Natural killer cell (primary cell): ENCODE results near the gene HYAL1. TPM values are rescaled to one million over a fixed set of nuclear protein-coding genes. Genes with fewer than 3 reads are reported as not detected.

Source experiments
- ATAC-seq, 3 donors: fragments of 150-1000 bp in 2 of 3; fragments of 200-7000 bp in 1 of 3; cut with Tn5 transposase; 1 replicate in 1 of 3; 2 replicates in 2 of 3; pipeline ENCODE4 v1.10.0; 2021; ENCODE audit warnings: mild to moderate bottlenecking in 2 of 3, moderate library complexity in 2 of 3
- DNase-seq, 2 donors: peaks; one replicate each; pipeline versions ENCODE4 v3.0.0 to v3.0.0-alpha.2; 2013 to 2021; ENCODE audit warnings: mixed read lengths in 1 of 2
- H3K27ac ChIP-seq: one replicate; pipeline ENCODE4 v1.5.1; 2013; ENCODE audit warnings: mild to moderate bottlenecking, low read length
- H3K27me3 ChIP-seq: one replicate; pipeline ENCODE4 v1.6.1; 2013; ENCODE audit warnings: low read length; ENCODE audit not compliant: control insufficient read depth, insufficient read depth
- H3K36me3 ChIP-seq: one replicate; pipeline ENCODE4 v1.6.1; 2013; ENCODE audit warnings: low read length; ENCODE audit not compliant: control insufficient read depth, insufficient read depth
- H3K4me1 ChIP-seq: one replicate; pipeline ENCODE4 v1.6.1; 2013; ENCODE audit warnings: low read length; ENCODE audit not compliant: control insufficient read depth, insufficient read depth
- H3K4me3 ChIP-seq: one replicate; pipeline ENCODE4 v1.5.1; 2013; ENCODE audit warnings: low read length
- H3K9me3 ChIP-seq: one replicate; pipeline ENCODE4 v1.6.1; 2013; ENCODE audit warnings: low read length; ENCODE audit not compliant: control insufficient read depth, insufficient read depth
- H3K27ac Mint-ChIP-seq, 2 donors: one replicate each; pipeline ENCODE4 v1.8.0; 2022; ENCODE audit warnings: mild to moderate bottlenecking in 2 of 2, mixed read lengths in 2 of 2, moderate library complexity in 1 of 2
- H3K27me3 Mint-ChIP-seq, 2 donors: one replicate each; pipeline ENCODE4 v1.8.0; 2022; ENCODE audit warnings: low read depth in 2 of 2, mixed read lengths in 2 of 2
- H3K36me3 Mint-ChIP-seq: one replicate; pipeline ENCODE4 v1.8.0; 2022; ENCODE audit warnings: mixed read lengths
- H3K4me1 Mint-ChIP-seq, 2 donors: one replicate each; pipeline ENCODE4 v1.8.0; 2022; ENCODE audit warnings: mixed read lengths in 2 of 2
- H3K4me3 Mint-ChIP-seq: one replicate; pipeline ENCODE4 v1.8.0; 2022; ENCODE audit warnings: mild to moderate bottlenecking, moderate library complexity, mixed read lengths
- H3K9me3 Mint-ChIP-seq, 2 donors: one replicate each; pipeline ENCODE4 v1.8.0; 2022; ENCODE audit warnings: mixed read lengths in 2 of 2
- CTCF ChIP-seq: fragments of 200-600 bp; IDR thresholded peaks from one replicate; pipeline ENCODE4 v1.8.0; 2022; ENCODE audit warnings: antibody characterized with exemption
- WGBS: methylation state at CpG from one replicate; pipeline ENCODE4 v1.1.7; 2013; ENCODE audit warnings: missing lambda C conversion rate; ENCODE audit not compliant: insufficient coverage; 5-methylcytosine and 5-hydroxymethylcytosine counted together
- intact Hi-C: fragments of 100-400 bp; cut with micrococcal nuclease; formaldehyde crosslinking; loops from one replicate; pipeline ENCODE4 v1.14.2; 2022
- total RNA-seq, 4 donors: library from RNA; stranded (reverse); fragments of 120-200 nt in 1 of 4; gene quantifications; one replicate each; pipeline versions ENCODE4 v1.2.3 to v1.2.4, GENCODE V29; 2013 to 2022

The HYAL1 gene
- total RNA-seq, 3 donors from 2014 or later (not counting 1 experiment from before 2014, with no cell fraction given) = 0.82 to 1.2 TPM; not detected in 1

DNA sequence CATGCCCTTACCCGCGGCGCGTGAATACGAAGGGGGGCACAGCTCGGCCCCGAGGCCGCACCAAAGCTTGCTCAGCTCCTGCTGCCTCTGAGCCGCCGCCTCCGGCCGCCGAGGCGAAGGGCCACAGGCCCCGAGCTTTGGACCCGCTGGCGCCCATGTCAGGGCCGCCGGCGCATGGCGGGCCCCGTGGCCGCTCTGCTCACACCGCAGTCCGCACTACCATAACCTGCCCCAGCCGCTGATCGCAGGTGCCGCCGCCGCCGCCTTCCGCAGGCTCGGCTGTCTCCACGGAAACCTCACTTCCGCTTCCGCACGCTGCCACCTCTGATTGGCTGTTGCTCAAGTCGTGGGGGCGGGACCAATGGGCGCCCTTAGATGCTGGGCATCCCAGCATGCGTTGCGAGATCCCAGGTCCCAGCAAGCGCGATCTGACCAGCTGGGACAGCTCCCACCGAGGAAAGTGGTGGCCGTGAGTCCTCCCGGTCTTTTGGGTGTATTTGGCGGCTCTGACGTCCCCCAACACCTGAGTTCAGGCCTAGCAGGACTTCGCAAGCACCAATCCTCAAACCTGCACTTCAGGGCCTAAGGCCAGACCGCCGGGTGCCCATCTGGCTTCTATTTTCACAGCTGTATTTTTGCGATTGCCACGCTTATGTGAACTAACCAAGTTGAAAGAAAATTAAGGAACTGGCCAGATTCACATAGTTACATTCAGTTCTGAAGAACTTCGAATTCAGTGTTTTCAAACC is 24.7 kb upstream of the HYAL1 start, which contains the start of gene TUSC2:
TSS of gene TUSC2 (minus strand) at position 281 of the 749 bp plus-strand sequence. CDS start at position 157, 124 bp downstream.
- H3K9me3 ChIP-seq = no peaks in the 10 kb centered on the region
- WGBS = 3% methylated on average over 55 of the region's 55 CpGs
- H3K4me3 Mint-ChIP-seq = peak within 1 kb of the TSS; percentile 85

GRCh38 chr3:50327129-50327528 is 23.8 kb upstream of the HYAL1 start:
- Histone ChIP-seq H3K36me3 (peaks cover 37% of the 10 kb centered on the region), H3K27me3 (no peaks in the 10 kb centered on the region), H3K27ac (no peak overlapping the region), H3K4me3 (no peak overlapping the region), H3K9me3 (no peaks in the 10 kb centered on the region), H3K4me1 (peaks cover 38% of the 10 kb centered on the region)
- Mint-ChIP-seq H3K27ac (peak overlapping the region; percentile 85 to 87), H3K9me3 (no peaks in the 10 kb centered on the region), H3K27me3 (no peaks in the 10 kb centered on the region), H3K4me3 (peak overlapping the region; percentile 85), H3K4me1 (peaks cover 10 to 38% of the 10 kb centered on the region in 2 donors), H3K36me3 (no peaks in the 10 kb centered on the region)
- ATAC-seq = no peak
- intact Hi-C loops = no loop called here
- TF ChIP-seq CTCF = no peak
- 98% methylated on average over 3 of the region's 4 CpGs for WGBS
- no peak for DNase-seq

More for the DNA sequence above, 24.7 kb upstream of the HYAL1 start, which contains the start of gene TUSC2:
- TF ChIP-seq CTCF = no peak
- H3K4me1 ChIP-seq = peaks cover 39% of the 10 kb centered on the region
- no peaks in the 10 kb centered on the region for H3K9me3 Mint-ChIP-seq
- H3K27ac ChIP-seq = peak within 1 kb of the TSS; percentile 71
- no peaks in the 10 kb centered on the region for H3K36me3 Mint-ChIP-seq
- H3K27me3 ChIP-seq = no peaks in the 10 kb centered on the region
- ATAC-seq = peak; percentile 96 to 97 (median 97)
- peaks cover 40% of the 10 kb centered on the region for H3K36me3 ChIP-seq
- H3K27ac Mint-ChIP-seq = peak within 1 kb of the TSS; percentile 85 to 87
- peaks cover 10 to 45% of the 10 kb centered on the region in 2 donors for H3K4me1 Mint-ChIP-seq
- intact Hi-C loops = no loop called here
- H3K4me3 ChIP-seq = peak within 1 kb of the TSS; percentile 69
- DNase-seq = peak; percentile 94 to 98
- no peaks in the 10 kb centered on the region for H3K27me3 Mint-ChIP-seq

- TF ChIP-seq CTCF = no peak
- no peaks in the 10 kb centered on the region for H3K9me3 ChIP-seq
- ATAC-seq (no peak), DNase-seq (no peak)
- Mint-ChIP-seq H3K4me3 (peak overlapping the region; percentile 17), H3K36me3 (no peaks in the 10 kb centered on the region), H3K27me3 (no peaks in the 10 kb centered on the region), H3K9me3 (no peaks in the 10 kb centered on the region), H3K4me1 (peaks cover 10 to 36% of the 10 kb centered on the region in 2 donors), H3K27ac (no peak overlapping the region)
- 86% methylated on average over 8 of the region's 8 CpGs for WGBS
- H3K27me3 ChIP-seq = no peaks in the 10 kb centered on the region
- intact Hi-C loops = no loop called here
- peaks cover 28% of the 10 kb centered on the region for H3K36me3 ChIP-seq
- H3K4me3 ChIP-seq = no peak overlapping the region
- H3K27ac ChIP-seq = no peak overlapping the region
- peaks cover 38% of the 10 kb centered on the region for H3K4me1 ChIP-seq
These were observed 22.8 kb upstream of the HYAL1 start for GRCh38 chr3:50326182-50326541.
